ENCODE results near the gene FARP1. TPM values are rescaled to one million over a fixed set of nuclear protein-coding genes. Genes with fewer than 3 reads are reported as not detected.

The FARP1 gene
- total and polyA plus RNA-seq, 2 of the 13 experiments (the other 11 are each of a cell fraction or from before 2014, with no cell fraction given): 70.6 to 126 TPM

DNA sequence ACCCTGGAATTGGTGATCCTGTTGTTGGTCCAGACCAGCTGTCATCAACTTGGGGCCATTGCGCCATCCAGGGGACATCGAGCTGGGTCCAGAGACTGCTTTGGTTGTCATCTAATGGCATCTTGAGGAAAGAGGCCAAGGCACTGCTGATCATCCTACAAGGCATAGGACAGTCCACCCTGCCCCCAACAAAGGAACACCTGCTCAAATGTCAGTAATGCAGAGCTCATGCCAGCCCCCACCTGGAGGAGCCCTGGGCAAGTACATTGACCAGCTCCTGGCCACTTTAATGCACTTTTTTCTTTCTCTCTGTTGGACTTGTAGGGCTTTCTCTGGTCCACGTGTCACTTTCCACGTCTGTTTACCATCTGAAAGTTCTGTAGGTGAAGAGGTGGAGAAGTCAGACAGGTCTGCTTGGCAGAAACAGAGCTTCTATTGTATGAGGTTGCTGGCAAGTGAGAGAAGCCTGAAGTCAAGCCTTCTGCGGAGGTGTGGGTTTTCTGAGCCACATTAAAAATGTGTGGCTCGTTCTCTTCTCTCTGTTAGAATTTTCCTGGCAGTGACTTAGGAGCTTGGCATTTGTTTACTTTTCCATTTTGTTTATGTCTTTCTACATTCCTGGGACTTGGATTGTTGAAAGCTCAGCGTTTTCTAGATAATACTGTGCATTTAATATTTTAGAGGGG is 158.2 kb downstream of the FARP1 start (continued):
- TF ChIP-seq, protein P1, sequence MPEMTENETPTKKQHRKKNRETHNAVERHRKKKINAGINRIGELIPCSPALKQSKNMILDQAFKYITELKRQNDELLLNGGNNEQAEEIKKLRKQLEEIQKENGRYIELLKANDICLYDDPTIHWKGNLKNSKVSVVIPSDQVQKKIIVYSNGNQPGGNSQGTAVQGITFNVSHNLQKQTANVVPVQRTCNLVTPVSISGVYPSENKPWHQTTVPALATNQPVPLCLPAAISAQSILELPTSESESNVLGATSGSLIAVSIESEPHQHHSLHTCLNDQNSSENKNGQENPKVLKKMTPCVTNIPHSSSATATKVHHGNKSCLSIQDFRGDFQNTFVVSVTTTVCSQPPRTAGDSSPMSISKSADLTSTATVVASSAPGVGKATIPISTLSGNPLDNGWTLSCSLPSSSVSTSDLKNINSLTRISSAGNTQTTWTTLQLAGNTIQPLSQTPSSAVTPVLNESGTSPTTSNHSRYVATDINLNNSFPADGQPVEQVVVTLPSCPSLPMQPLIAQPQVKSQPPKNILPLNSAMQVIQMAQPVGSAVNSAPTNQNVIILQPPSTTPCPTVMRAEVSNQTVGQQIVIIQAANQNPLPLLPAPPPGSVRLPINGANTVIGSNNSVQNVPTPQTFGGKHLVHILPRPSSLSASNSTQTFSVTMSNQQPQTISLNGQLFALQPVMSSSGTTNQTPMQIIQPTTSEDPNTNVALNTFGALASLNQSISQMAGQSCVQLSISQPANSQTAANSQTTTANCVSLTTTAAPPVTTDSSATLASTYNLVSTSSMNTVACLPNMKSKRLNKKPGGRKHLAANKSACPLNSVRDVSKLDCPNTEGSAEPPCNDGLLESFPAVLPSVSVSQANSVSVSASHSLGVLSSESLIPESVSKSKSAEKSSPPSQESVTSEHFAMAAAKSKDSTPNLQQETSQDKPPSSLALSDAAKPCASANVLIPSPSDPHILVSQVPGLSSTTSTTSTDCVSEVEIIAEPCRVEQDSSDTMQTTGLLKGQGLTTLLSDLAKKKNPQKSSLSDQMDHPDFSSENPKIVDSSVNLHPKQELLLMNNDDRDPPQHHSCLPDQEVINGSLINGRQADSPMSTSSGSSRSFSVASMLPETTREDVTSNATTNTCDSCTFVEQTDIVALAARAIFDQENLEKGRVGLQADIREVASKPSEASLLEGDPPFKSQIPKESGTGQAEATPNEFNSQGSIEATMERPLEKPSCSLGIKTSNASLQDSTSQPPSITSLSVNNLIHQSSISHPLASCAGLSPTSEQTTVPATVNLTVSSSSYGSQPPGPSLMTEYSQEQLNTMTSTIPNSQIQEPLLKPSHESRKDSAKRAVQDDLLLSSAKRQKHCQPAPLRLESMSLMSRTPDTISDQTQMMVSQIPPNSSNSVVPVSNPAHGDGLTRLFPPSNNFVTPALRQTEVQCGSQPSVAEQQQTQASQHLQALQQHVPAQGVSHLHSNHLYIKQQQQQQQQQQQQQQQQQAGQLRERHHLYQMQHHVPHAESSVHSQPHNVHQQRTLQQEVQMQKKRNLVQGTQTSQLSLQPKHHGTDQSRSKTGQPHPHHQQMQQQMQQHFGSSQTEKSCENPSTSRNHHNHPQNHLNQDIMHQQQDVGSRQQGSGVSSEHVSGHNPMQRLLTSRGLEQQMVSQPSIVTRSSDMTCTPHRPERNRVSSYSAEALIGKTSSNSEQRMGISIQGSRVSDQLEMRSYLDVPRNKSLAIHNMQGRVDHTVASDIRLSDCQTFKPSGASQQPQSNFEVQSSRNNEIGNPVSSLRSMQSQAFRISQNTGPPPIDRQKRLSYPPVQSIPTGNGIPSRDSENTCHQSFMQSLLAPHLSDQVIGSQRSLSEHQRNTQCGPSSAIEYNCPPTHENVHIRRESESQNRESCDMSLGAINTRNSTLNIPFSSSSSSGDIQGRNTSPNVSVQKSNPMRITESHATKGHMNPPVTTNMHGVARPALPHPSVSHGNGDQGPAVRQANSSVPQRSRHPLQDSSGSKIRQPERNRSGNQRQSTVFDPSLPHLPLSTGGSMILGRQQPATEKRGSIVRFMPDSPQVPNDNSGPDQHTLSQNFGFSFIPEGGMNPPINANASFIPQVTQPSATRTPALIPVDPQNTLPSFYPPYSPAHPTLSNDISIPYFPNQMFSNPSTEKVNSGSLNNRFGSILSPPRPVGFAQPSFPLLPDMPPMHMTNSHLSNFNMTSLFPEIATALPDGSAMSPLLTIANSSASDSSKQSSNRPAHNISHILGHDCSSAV (CRISPR knock-in tag; IDR thresholded peaks at IDR 0.05; ENCODE audit: borderline replicate concordance): no peak
- TF ChIP-seq SRY (CRISPR knock-in tag; IDR thresholded peaks at IDR 0.05) (no peak), KMT2A (CRISPR knock-in tag; IDR thresholded peaks at IDR 0.05) (peak; percentile 51; the same call in 1 of the 2 replicates), ZNF670 (CRISPR knock-in tag; IDR thresholded peaks at IDR 0.05; ENCODE audit: borderline replicate concordance) (no peak), ZNF724P (CRISPR knock-in tag; IDR thresholded peaks at IDR 0.05; ENCODE audit: borderline replicate concordance) (no peak), SP140L (CRISPR knock-in tag; IDR thresholded peaks at IDR 0.05; ENCODE audit: borderline replicate concordance) (0 out of 2 replicates have a peak, but pooled peaks have one; percentile 66), CENPX (CRISPR knock-in tag; IDR thresholded peaks at IDR 0.05) (no peak)
- TF ChIP-seq, protein P2, sequence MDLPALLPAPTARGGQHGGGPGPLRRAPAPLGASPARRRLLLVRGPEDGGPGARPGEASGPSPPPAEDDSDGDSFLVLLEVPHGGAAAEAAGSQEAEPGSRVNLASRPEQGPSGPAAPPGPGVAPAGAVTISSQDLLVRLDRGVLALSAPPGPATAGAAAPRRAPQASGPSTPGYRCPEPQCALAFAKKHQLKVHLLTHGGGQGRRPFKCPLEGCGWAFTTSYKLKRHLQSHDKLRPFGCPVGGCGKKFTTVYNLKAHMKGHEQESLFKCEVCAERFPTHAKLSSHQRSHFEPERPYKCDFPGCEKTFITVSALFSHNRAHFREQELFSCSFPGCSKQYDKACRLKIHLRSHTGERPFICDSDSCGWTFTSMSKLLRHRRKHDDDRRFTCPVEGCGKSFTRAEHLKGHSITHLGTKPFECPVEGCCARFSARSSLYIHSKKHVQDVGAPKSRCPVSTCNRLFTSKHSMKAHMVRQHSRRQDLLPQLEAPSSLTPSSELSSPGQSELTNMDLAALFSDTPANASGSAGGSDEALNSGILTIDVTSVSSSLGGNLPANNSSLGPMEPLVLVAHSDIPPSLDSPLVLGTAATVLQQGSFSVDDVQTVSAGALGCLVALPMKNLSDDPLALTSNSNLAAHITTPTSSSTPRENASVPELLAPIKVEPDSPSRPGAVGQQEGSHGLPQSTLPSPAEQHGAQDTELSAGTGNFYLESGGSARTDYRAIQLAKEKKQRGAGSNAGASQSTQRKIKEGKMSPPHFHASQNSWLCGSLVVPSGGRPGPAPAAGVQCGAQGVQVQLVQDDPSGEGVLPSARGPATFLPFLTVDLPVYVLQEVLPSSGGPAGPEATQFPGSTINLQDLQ (CRISPR knock-in tag; IDR thresholded peaks at IDR 0.05): no peak
- TF ChIP-seq, protein P3, sequence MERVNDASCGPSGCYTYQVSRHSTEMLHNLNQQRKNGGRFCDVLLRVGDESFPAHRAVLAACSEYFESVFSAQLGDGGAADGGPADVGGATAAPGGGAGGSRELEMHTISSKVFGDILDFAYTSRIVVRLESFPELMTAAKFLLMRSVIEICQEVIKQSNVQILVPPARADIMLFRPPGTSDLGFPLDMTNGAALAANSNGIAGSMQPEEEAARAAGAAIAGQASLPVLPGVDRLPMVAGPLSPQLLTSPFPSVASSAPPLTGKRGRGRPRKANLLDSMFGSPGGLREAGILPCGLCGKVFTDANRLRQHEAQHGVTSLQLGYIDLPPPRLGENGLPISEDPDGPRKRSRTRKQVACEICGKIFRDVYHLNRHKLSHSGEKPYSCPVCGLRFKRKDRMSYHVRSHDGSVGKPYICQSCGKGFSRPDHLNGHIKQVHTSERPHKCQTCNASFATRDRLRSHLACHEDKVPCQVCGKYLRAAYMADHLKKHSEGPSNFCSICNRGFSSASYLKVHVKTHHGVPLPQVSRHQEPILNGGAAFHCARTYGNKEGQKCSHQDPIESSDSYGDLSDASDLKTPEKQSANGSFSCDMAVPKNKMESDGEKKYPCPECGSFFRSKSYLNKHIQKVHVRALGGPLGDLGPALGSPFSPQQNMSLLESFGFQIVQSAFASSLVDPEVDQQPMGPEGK (CRISPR knock-in tag; IDR thresholded peaks at IDR 0.05): peak; percentile 32; the same call in 1 of the 2 replicates
- TF ChIP-seq, protein P4, sequence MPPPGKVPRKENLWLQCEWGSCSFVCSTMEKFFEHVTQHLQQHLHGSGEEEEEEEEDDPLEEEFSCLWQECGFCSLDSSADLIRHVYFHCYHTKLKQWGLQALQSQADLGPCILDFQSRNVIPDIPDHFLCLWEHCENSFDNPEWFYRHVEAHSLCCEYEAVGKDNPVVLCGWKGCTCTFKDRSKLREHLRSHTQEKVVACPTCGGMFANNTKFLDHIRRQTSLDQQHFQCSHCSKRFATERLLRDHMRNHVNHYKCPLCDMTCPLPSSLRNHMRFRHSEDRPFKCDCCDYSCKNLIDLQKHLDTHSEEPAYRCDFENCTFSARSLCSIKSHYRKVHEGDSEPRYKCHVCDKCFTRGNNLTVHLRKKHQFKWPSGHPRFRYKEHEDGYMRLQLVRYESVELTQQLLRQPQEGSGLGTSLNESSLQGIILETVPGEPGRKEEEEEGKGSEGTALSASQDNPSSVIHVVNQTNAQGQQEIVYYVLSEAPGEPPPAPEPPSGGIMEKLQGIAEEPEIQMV (CRISPR knock-in tag; IDR thresholded peaks at IDR 0.05; ENCODE audit: low read depth): no peak
- TF ChIP-seq, protein P5, sequence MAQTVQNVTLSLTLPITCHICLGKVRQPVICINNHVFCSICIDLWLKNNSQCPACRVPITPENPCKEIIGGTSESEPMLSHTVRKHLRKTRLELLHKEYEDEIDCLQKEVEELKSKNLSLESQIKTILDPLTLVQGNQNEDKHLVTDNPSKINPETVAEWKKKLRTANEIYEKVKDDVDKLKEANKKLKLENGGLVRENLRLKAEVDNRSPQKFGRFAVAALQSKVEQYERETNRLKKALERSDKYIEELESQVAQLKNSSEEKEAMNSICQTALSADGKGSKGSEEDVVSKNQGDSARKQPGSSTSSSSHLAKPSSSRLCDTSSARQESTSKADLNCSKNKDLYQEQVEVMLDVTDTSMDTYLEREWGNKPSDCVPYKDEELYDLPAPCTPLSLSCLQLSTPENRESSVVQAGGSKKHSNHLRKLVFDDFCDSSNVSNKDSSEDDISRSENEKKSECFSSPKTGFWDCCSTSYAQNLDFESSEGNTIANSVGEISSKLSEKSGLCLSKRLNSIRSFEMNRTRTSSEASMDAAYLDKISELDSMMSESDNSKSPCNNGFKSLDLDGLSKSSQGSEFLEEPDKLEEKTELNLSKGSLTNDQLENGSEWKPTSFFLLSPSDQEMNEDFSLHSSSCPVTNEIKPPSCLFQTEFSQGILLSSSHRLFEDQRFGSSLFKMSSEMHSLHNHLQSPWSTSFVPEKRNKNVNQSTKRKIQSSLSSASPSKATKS (CRISPR knock-in tag; IDR thresholded peaks at IDR 0.05): no peak

Measured in HepG2 (cell line).